Measurements from ENCODE around the gene ACSF3.

GRCh38 chr16:89174055-89174827 is 80.6 kb downstream of the ACSF3 start:
- TF ChIP-seq CTCF (IDR thresholded peaks at IDR 0.05; ENCODE audit: low read depth, low read length, missing input control) = no peak
- no peak for TF ChIP-seq YY1 (IDR thresholded peaks at IDR 0.05)
- TF ChIP-seq SP1 (IDR thresholded peaks at IDR 0.05) = no peak
- no peak for TF ChIP-seq HNF4A (conservative IDR thresholded peaks at IDR 0.05)
- TF ChIP-seq MAX (IDR thresholded peaks at IDR 0.05) = no peak
- no peak for TF ChIP-seq RAD21 (IDR thresholded peaks at IDR 0.05)
